H1 (cell line): ENCODE data around the gene ISL2. TPM values are rescaled to one million over a fixed set of nuclear protein-coding genes. Genes with fewer than 3 reads are reported as not detected.

Source experiments
- BRCA1 ChIP-seq: IDR thresholded peaks from 2 replicates; pipeline ENCODE4 v1.6.1; 2012; ENCODE audit warnings: low read depth, low read length, improper control_type of control experiment
- CBX8 ChIP-seq: fragments of 300-800, 300-1000 bp; sonication (generic); IDR thresholded peaks from 2 replicates; pipeline ENCODE4 v1.7.1; 2016; ENCODE audit warnings: low read depth, low read length, borderline replicate concordance
- CHD7 ChIP-seq: fragments of 300-600 bp; sonication (generic); IDR thresholded peaks from 2 replicates; pipeline ENCODE4 v1.7.1; 2012; ENCODE audit warnings: low read length, moderate library complexity, mild to moderate bottlenecking, inconsistent platforms; ENCODE audit not compliant: insufficient replicate concordance
- EP300 ChIP-seq, 2 experiments: IDR thresholded peaks; 1 replicate in 1 of 2; 2 replicates in 1 of 2; pipeline ENCODE4 v1.6.1; 2011 to 2012; ENCODE audit warnings: low read depth in 2 of 2, low read length in 2 of 2, mild to moderate bottlenecking in 2 of 2, borderline replicate concordance in 1 of 2, inconsistent platforms in 1 of 2, moderate library complexity in 1 of 2
- EZH2 ChIP-seq: fragments of 200-600 bp; sonication (generic); IDR thresholded peaks from 2 replicates; pipeline ENCODE4 v1.7.1; 2012; ENCODE audit warnings: low read depth, mild to moderate bottlenecking, moderate library complexity, low read length, inconsistent platforms; ENCODE audit not compliant: severe bottlenecking
- JUND ChIP-seq: IDR thresholded peaks from 2 replicates; pipeline ENCODE4 v1.6.1; 2011; ENCODE audit warnings: mild to moderate bottlenecking, improper control_type of control experiment, low read length
- MAFK ChIP-seq: IDR thresholded peaks from 2 replicates; pipeline ENCODE4 v1.6.1; 2012; ENCODE audit warnings: low read depth, mild to moderate bottlenecking, improper control_type of control experiment, low read length
- NANOG ChIP-seq: IDR thresholded peaks from 2 replicates; pipeline ENCODE4 v1.6.1; 2011; ENCODE audit warnings: low read length, low read depth, mild to moderate bottlenecking, inconsistent platforms; ENCODE audit not compliant: insufficient read depth, poor library complexity, severe bottlenecking
- NRF1 ChIP-seq: IDR thresholded peaks from 2 replicates; pipeline ENCODE4 v1.6.1; 2011; ENCODE audit warnings: mild to moderate bottlenecking, low read depth, low read length, improper control_type of control experiment
- POU5F1 ChIP-seq: IDR thresholded peaks from 2 replicates; pipeline ENCODE4 v1.6.1; 2011; ENCODE audit warnings: low read depth, mild to moderate bottlenecking, low read length, moderate library complexity
- SUZ12 ChIP-seq: fragments of 200-600 bp; sonication (generic); IDR thresholded peaks from 2 replicates; pipeline ENCODE4 v1.6.1; 2012; ENCODE audit warnings: mild to moderate bottlenecking, inconsistent platforms, low read length, moderate library complexity, mixed read lengths
- polyA plus RNA-seq, 7 experiments: library from polyadenylated mRNA; depleted of rRNA in 3 of 7; stranded (reverse) in 5 of 7; unstranded in 2 of 7; fragments of >200 nt in 5 of 7; fragments of 200-250 nt in 2 of 7; gene quantifications; 1 replicate in 5 of 7; 2 replicates in 1 of 7; 4 replicates in 1 of 7; pipeline versions ENCODE4 v1.2.1 to v1.2.3, GENCODE V29; 2011 to 2013; ENCODE audit warnings: missing spikeins in 2 of 7, mixed read lengths in 2 of 7
- total RNA-seq: library from RNA; stranded (reverse); fragmentation: NEBNext Ultra II Directional; extraction: Animal tissue kit (Norgen Biotek cat#: 25700); gene quantifications from 2 replicates; pipeline ENCODE4 v1.2.1, GENCODE V29; 2021

ISL2 gene
- total and polyA plus RNA-seq, 2 of the 8 experiments (the other 6 are each of a cell fraction or from before 2014, with no cell fraction given): 0.32 to 0.99 TPM

- TF ChIP-seq NRF1: no peak
- TF ChIP-seq BRCA1: no peak
- peak; percentile 82 for TF ChIP-seq SUZ12
- TF ChIP-seq JUND: no peak
- TF ChIP-seq POU5F1: no peak
- TF ChIP-seq CHD7: no peak
- TF ChIP-seq CBX8: no peak
- TF ChIP-seq NANOG: no peak
- TF ChIP-seq MAFK: no peak
- TF ChIP-seq EP300 (IDR thresholded peaks at IDR 0.05; ENCODE audit: borderline replicate concordance in 1 of 2, low read depth in 2 of 2, low read length in 2 of 2): no peak
- TF ChIP-seq EZH2: peak; percentile 85
Observed at GRCh38 chr15:76340803-76341365, 4.3 kb downstream of the ISL2 start (continued).
